HG03175 (cell line): Measurements from ENCODE around the gene FSD1.
"Not testable (repeated sequence)": the region's sequence is repeated elsewhere in the genome, so short reads cannot be mapped to it uniquely, and the experiment has no call there.

Experiments used
- ATAC-seq: cut with Tn5 transposase; IDR thresholded peaks from one replicate; pipeline ENCODE4 v1.9.1; 2021; ENCODE audit warnings: mild to moderate bottlenecking, moderate library complexity; ENCODE audit not compliant: unreplicated experiment

Gene FSD1

DNA sequence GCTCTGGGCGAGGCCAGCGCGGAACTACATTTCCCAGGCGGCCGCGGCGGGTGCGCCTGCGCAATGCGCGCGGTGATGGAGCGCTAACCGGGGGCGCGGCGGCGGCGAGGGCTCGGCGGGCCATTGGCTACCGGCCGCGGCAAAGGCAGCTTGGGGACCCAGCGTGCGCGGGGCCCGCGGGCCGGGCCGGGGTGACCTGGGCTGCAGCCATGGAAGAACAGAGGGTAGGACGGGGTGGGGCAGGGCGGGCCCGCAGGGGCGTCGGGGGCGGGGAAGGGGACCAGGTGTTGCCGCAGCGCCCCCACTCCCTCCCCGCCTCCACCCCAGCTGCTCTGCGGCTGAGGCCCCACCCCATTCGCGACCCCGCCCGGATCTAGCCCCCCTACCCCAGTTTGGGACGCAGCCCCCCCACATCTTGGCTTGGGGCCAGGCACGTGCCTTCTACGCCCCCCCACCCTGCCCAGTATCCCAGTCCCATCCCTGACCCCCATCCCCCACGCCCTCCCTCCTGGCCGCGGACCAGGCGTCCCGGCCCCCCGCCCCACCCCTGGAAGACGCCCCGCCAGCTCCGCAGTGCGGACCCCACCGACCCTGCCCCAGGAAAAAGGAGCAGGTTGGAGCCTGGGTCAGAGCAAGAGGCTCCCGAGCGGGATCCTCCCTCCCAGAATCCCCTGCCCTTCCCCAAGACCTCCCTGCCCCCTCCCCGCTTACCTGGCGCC, at the start of gene FSD1:
TSS of gene FSD1 (plus strand) at position 61 of the 719 bp plus-strand sequence. CDS start at position 210, 149 bp downstream.
- no peak for ATAC-seq

DNA sequence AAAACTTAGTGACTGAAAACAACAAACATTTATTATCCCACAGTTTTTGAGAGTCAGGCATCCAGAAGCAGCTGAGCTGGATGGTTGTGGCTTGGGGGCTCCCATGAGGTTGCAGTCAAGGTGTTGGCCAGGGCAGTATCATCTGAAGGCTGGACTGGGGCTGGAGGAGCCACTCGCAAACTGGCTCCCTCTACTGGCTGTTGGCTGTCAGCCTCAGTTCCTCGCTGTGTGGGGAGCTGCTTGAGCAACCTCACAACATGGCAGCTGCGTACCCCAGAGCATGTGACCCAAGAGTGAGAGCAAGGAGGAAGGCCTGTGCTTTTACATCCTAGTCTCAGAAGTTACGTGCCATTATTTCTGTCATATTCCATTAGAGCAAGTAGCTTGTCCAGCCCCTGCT, 47.8 kb upstream of the FSD1 start:
- no peak for ATAC-seq

DNA sequence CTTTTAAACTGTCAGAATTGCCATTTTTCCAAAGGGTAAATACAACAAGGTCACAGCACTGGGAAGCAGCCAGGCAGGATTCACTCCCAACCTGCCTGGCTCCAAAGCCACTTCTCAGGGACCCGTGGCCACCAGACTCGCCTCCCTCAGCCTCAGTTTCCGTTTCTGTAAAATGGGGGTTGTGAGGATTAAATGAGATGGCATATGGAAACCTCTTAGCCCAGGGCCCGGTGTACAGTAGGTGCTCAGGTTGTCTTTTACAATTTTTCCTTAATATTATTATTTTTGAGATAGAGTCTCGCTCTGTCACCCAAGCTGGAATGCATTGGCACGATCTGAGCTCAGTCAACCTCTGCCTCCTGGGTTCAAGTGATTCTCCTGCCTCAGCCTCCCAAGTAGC, 47.4 kb upstream of the FSD1 start:
- ATAC-seq = no peak

DNA sequence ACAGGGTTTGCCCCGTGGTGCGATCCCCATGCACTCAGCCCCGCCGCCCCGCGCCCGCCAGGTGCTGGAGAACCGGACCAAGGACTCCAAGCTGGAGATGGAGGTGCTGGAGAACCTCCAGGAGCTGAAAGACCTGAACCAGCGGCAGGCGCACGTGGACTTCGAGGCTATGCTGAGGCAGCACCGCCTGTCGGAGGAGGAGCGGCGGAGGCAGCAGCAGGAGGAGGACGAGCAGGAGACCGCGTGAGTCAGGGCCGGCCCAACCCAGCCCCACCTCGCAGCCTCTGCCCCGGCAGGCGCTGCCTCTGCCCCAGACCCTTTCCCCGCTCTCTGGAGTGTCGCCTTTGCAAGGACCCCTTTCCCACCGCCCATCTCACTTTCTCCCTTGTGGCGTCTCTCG, 46.2 kb upstream of the FSD1 start:
- no peak for ATAC-seq

DNA sequence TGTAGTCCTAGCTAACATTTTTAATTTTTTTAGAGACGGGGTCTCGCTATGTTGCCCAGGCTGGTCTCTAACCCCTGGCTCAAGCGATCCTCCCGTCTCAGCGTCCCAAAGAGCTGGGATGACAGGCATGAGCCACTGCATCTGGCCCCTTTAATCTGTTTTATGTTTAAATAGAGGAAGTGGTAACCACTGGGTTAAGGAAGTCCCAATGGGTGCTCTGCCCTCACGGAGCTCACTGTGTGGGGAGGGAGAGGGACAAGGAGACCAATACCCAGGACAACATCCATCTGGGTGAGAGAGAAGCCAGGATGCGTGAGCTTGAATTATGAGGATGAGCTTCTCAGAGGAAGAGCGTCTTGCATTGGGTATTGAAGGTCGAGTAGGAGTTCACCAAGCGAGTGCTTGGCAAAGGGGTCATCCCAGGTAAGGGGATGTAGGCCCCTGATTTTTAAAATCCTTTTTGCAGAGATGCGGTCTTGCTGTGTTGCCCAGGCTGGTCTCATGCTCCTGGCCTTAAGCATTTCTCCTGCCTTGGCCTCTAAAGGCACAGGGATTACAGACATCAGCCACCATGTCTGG, 43.7 kb upstream of the FSD1 start:
- no peak for ATAC-seq

DNA sequence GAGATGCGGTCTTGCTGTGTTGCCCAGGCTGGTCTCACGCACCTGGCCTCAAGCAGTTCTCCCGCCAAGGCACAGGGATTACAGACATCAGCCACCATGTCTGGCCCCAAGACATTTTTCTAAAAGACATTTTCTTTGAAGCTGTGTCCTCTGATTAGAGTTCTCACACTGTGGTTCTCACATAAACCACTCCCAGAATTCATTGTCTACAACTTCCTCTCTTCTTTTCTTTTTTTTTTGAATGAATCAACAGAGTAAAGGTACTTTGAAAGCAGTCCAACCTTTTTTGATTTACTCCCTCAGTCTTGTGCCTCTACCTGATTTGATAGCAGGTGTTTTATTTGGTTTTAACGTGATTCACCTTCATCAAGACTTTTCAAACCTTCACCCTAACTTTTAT, 39.6 kb upstream of the FSD1 start:
- ATAC-seq = no peak

DNA sequence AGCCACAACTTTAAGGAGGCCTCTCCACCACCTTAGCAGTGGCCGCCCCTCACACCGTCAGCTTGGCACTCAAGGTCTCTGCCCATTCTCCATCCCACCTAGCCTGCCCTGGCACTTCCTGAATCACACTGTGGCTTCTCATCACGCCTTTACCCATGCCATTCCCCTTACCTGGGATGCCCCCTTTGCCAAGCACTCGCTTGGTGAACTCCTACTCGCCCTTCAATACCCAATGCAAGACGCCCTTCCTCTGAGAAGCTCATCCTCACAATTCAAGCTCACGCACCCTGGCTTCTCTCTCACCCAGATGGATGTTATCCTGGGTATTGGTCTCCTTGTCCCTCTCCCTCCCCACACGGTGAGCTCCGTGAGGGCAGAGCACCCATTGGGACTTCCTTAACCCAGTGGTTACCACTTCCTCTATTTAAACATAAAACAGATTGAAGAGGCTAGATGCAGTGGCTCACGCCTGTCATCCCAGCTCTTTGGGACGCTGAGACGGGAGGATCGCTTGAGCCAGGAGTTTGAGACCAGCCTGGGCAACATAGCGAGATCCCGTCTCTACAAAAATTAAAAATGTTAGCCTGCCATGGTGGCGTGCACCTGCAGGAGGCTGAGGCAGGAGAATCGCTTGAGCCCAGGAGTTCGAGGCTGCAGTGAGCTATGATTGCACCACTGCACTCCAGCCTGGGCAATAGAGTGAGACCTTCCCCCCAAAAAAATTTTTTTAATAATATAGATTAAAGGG, 38.0 kb upstream of the FSD1 start:
- ATAC-seq = no peak

DNA sequence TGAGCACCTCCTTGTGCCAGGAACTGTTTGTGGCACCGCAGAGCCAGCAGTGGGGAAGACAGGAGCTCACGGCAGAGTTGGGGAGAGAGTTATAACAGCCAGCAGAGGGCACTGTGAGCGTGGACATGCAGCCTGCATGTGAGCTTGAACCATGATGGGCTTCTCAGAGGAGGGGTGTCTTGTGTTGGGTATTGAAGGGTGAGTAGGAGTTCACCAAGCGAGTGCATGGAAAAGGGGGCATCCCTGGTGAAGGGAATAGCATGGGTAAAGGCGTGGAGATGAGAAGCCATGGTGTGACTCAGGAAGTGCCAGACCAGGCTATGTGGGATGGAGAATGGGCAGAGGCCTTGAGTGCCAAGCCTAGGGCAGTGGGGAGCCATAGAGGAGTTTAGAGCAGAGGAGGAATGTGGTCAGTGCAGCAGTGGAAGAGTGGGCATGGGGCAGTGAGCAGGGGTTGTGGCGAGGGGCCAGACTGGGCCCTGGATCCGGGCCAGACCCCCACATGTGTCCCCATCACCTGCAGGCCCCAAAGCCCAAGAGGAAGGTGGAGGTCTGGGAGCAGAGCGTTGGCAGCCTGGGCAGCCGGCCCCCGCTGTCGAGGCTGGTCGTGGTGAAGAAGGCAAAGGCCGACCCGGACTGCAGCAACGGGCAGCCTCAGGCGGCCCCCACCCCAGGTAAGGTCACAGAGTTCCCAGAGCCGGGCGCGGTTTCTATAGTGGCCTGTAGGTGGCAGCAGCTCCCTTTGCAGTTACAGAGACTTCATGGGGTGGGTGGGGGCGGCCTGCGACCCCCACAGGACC, 37.1 kb upstream of the FSD1 start:
- ATAC-seq = no peak

DNA sequence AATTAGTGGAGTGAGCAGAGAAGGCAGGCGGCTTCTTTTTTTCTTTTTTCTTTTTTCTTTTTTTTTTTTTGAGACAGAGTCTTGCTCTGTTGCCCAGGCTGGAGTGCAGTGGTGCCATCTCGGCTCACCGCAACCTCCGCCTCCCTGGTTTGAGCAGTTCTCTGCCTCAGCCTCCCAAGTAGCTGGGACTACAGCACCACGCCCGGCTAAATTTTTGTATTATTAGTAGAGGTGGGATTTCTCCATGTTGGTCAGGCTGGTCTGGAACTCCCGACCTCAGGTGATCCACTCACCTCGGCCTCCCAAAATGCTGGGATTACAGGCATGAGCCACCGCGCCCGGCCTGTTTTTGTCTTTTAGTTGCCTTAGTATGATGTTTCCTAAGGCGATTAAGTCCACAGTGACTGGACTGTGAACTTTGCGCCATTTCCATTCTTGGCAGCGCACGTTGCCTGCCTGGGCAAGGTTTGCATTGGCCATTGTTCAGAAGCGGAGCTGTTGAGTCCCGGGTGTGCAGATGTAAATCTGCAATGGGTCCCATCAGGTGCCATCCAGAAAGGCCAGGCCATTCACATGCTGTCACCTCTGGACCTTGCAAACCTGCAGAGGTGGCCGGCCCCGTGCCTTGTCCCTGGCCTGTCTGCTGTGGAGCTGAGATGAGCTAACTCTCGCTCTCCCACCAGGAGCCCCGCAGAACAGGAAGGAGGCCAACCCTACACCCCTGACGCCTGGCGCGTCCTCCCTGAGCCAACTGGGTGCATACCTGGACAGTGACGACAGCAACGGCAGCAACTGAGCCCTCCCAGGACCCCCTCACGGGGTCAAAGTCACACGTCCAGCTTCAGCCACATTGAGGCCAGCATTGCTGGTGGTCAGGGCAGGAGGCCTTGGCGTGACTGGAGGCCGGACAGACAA, 36.2 kb upstream of the FSD1 start:
- no peak for ATAC-seq

DNA sequence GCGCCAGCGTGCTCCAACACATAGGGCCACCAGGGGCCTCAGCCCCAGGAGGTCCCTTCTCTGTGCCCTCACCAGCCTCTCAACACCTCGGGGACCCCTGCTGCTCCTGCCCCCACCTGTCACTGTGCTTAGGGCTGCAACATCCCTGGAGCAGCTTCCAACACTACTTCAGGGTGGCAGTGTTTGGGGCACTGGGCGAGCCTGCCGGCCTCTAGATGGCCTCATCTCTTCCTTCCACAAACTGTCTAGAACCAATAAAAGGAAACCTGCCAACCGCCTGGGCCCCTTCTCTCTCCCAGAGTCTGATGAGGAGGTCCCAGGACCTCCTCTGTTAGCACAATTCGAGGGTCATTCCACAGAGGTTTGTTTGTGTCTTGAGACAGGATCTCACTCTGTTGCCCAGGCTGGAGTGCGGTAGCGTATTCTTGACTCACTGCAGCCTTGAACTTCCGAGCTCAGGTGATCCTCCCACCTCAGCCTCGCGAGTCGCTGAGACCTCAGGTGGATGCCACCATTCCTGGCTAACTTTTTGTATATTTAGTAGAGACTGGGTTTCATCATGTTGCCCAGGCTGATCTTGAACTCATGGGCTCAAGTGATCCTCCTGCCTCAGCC, 35.5 kb upstream of the FSD1 start:
- ATAC-seq = no peak

DNA sequence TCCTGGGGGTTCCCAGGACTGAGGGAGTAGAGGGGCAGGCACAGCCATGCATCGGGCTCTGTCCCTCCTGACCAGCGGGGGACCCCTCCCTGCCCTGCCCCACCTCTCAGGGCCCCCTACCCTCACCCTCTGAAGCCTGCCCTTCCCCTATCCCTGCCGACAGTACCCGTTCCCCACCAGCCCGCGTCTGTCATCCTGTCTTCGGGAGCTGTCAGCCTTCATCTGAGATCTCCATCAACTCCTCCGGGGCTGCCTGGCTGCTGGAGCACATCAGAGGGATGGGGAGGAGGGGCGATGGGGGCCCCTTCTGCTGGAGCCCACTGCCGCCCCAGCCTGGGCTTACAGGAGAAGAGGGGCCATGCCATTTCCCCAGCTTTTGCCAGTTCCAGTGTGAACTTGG, 31.5 kb upstream of the FSD1 start:
- no peak for ATAC-seq

DNA sequence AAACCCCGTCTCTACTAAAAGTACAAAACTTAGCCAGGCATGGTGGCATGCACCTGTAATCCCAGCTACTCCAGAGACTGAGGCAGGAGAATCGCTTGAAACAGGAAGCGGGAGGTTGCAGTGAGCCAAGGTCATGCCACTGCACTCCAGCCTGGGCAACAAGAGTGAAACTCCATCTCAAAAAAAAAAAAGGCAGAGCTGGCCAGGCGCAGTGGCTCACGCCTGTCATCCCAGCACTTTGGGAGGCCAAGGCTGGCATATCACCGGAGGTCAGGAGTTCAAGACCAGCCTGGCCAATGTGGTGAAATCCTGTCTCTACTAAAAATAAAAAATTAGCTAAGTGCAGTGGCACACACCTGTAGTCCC, 30.1 kb upstream of the FSD1 start:
- ATAC-seq = not testable (repeated sequence)

DNA sequence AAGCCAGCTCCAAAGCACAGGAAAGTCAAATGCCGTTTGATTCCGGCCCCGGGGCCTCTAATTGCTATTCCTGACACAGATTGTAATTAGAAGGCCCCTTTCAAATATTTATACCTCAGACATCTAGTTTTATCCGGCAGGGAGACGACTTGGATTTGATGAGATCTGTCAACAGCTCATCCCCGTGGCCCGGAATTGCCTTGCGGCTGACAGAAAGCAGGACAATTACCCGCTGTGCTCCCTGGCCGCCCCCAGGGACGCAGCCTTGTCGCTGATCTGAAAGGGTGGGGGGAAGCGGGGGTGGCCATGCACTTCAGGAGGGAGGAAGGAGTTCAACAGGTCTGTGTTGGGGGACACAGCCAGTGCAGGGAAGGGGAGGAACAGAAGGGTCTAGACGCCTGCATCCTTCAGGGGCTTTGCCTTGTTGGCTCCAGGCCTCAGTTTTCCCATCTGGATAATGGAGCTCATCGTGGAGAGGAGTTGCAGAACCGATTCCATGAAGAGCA, 27.2 kb upstream of the FSD1 start:
- no peak for ATAC-seq

DNA sequence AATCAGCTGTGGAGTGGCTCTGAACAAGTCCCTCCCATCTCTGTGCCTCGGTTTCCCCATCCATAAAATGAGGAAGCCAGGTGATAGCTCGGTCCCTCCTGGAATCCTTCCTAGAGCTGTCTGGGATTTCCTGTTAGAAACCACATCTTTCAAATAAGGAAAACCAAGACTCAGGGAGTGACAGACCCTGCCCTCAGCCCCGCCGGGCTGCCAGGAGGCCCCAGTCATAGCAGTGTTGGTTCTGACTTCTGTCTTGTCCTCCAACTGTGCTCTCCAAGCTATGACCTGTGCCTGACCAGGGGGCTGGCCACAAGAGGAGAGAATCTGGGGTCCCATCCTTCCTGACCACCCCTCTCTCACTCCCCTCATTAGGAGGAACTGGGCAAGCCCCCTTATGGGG, 26.4 kb upstream of the FSD1 start:
- no peak for ATAC-seq

DNA sequence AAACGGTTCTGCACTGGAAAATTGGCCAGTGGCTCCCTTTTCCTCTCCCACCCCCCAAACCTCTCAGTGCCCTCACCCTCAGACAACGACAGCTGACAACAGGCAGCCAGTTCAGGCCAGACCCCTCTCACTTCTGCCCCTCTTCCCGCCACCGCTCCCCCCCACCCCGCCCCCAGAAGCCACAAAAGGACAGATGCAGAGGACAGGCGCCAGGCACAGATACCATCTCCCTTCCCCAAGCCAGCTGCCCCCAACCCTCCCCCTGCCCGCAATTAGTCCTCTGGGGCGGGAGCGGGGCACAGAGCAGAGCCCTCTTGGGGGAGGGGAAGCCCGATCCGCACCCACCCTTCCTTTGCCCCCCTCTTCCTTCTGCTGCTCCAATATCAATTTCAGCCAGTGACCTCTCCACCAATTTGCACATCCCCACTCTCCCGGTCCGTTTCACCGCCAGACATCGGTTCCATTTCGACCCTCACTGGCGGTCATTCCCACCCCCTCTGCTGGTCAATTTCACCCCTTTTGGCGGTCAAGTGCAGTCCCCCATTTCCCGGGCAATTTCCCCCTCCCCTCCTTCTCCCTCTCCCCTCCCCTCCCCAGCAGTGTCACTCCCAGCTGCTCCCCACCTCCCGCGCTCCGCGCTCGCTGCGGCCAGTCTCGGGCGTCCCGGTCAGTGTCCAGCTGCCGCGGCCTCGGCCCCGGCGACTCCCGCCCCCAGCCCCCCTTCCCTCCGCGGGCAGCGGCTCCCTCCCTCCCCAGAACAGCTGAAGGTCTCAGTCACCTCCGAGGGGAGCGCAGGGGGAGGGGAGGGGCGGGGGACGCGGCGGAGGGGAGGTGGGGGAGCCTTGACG, 25.8 kb upstream of the FSD1 start, which contains the start of gene SHD:
TSS of gene SHD (plus strand) at position 848 of the 848 bp plus-strand sequence. CDS start 798 bp downstream, outside the sequence.
- no peak for ATAC-seq

DNA sequence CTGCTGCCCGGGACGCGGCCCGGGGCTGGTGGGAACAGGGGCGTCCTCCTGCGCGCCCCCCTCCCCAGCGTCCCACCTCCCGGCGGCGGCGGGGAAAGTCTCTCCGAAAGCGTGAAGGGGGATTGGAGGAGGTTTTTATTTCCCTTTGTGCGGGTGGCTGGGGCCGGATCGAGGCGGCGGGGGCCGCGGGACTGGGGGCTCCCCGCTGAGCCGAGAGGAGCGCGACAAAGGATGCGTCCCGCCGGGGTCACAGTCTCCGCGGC, 25.2 kb upstream of the FSD1 start:
- ATAC-seq = no peak

DNA sequence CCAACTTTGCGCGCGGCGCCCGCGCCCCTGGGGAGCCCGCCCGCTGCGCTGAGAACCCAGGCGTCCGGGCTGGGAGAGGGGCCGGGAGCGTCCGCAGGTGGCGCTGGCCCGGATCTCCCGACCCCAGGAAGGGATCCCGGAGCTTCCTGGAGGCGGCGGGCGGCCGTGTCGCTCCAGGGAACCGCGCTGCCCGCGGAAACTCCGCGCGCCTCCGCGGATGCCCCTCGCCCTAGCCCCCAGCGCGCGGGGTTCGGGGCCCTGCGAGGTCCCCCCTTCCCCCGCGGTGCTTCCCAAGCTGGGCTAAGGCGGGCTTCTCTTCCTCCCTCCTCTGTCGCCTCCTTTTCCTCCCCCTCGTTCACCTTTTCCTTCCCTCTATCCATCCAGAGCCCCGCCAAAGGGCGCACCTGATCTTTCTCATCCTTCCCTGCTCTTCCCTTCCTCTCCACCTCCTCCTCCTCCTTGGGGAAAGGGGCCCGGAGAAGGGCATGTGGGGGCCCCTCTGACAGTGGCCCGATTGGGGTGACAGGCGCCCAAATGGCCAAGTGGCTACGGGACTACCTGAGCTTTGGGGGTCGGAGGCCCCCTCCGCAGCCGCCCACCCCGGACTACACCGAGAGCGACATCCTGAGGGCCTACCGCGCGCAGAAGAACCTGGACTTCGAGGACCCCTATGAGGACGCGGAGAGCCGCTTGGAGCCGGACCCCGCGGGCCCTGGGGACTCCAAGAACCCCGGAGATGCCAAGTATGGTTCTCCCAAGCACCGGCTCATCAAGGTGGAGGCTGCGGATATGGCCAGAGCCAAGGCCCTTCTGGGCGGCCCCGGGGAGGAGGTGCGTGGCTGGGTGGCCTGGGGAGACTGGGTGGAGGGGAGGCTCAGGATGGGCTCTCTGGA, 24.6 kb upstream of the FSD1 start:
- no peak for ATAC-seq
